Fibroblast of villous mesenchyme (primary cell): ENCODE measurements around the gene CCDC80. TPM values are rescaled to one million over a fixed set of nuclear protein-coding genes. Genes with fewer than 3 reads are reported as not detected.
A peak's percentile ranks its signal among the peaks of the same experiment; 100 is the strongest.

ENCODE experiments used
- DNase-seq: peaks from one replicate; pipeline ENCODE4 v3.0.0-alpha.2; 2010; ENCODE audit warnings: low read depth
- H3K4me3 ChIP-seq: 2 replicates; pipeline ENCODE4 v1.5.1; 2011; ENCODE audit warnings: low read depth, mild to moderate bottlenecking, low read length
- total RNA-seq: library from RNA; depleted of rRNA; stranded (reverse); fragments of >200 nt; gene quantifications from 2 replicates; pipeline ENCODE4 v1.2.3, GENCODE V29; 2012
- TF ChIP-seq, protein P1 (sequence below): IDR thresholded peaks from 2 replicates; pipeline ENCODE4 v1.5.1; 2012; ENCODE audit warnings: low read depth, mild to moderate bottlenecking, low read length; ENCODE audit not compliant: insufficient read depth

The CCDC80 gene
- total RNA-seq, 1 donor = 180 TPM

DNA sequence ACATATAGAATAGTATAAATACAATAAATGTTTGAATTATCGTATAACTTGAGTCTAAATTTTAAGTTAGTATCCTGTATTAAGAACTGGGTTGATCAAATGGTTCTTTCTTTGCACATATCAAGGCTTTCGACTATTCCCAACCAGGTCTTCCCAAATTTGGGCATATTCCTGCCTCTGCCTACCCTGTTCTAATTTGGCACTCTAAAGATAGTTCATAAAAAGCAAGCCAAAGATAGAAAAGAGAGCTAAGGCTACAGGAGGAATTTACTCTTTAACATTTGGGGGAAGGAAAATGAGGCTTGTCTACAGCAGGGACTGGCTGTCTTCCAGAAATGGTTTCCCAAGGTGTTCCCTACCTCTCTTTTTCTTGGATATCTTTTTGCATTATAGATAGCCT lies 43.0 kb downstream of the CCDC80 start:
- TF ChIP-seq, protein P1, sequence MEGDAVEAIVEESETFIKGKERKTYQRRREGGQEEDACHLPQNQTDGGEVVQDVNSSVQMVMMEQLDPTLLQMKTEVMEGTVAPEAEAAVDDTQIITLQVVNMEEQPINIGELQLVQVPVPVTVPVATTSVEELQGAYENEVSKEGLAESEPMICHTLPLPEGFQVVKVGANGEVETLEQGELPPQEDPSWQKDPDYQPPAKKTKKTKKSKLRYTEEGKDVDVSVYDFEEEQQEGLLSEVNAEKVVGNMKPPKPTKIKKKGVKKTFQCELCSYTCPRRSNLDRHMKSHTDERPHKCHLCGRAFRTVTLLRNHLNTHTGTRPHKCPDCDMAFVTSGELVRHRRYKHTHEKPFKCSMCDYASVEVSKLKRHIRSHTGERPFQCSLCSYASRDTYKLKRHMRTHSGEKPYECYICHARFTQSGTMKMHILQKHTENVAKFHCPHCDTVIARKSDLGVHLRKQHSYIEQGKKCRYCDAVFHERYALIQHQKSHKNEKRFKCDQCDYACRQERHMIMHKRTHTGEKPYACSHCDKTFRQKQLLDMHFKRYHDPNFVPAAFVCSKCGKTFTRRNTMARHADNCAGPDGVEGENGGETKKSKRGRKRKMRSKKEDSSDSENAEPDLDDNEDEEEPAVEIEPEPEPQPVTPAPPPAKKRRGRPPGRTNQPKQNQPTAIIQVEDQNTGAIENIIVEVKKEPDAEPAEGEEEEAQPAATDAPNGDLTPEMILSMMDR = no peak

DNA sequence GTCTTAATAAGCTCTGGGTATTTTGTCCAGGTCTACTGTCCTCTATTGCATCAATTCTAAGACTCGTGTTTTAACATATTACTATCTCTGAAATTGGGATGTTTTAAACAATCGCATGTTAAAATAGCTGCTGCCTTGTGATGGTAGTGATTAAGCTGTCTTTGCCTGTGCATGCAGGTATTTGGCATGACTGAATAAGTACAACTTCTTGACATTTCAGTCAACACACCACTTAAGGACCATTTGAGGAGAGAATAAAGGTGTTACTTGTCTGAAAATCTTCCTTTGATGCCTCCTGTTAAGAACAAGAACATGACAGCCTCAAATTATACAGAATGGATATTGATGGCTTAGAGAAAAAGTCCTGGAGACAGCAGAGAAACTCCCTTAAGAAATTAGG lies 46.1 kb downstream of the CCDC80 start:
- TF ChIP-seq, protein P1 = no peak
- no peak overlapping the region for H3K4me3 ChIP-seq
- DNase-seq = no peak

More for the DNA sequence above, 43.0 kb downstream of the CCDC80 start:
- no peak overlapping the region for H3K4me3 ChIP-seq
- DNase-seq = no peak

DNA sequence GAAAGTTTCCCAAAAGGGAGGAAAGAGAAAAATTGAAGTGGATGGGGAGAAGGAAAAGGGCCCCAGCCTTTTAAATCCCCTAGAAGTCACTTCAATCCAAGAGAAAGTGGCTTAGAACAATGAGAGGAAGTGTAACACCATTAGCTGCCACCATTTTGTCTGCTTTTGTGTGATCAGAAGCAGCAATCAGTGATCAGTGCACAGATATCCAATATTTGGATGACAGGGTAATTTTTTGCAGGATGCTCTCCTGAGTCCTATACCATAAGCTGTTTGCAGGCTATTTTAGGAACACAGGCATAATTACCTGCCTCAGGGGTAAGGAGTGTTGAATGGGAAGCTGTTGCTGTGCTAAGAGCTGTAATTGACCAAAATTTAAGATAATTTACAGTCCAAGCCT lies 47.7 kb downstream of the CCDC80 start:
- TF ChIP-seq, protein P1 = no peak
- DNase-seq = no peak
- H3K4me3 ChIP-seq = no peak overlapping the region

GRCh38 chr3:112587336-112587735 lies 53.6 kb downstream of the CCDC80 start:
- H3K4me3 ChIP-seq = no peak overlapping the region
- DNase-seq = no peak
- TF ChIP-seq, protein P1 = no peak

DNA sequence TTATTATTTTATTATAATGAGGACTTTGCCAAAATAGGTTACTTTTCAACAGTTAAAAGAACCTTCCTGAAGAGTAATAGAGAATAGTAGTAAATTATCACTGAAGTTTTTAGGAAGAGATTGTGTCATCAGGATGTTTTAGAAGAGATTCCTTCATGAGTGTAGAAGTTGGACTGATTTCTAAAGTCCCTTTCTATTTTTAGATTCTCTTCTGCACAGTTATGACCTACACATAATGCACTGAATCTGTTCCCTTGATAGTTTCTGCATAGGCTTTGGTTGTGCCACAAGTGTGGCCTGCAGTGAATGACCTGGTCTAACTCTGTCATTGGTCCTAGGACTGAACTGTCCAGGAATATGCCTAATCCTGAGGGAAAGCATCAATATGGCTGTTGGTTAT lies 55.2 kb downstream of the CCDC80 start:
- no peak for DNase-seq

DNA sequence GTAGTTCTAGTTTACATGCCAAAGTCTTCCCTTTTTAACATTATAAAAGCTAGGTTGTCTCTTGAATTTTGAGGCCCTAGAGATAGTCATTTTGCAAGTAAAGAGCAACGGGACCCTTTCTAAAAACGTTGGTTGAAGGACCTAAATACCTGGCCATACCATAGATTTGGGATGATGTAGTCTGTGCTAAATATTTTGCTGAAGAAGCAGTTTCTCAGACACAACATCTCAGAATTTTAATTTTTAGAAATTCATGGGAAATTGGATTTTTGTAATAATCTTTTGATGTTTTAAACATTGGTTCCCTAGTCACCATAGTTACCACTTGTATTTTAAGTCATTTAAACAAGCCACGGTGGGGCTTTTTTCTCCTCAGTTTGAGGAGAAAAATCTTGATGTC lies 57.8 kb downstream of the CCDC80 start:
- DNase-seq = no peak
- no peak overlapping the region for H3K4me3 ChIP-seq
- TF ChIP-seq, protein P1 = no peak

More for the DNA sequence above, 55.2 kb downstream of the CCDC80 start:
- no peak overlapping the region for H3K4me3 ChIP-seq
- TF ChIP-seq, protein P1 = no peak

- DNase-seq = peak; percentile 79
- no peak overlapping the region for H3K4me3 ChIP-seq
- TF ChIP-seq, protein P1 = peak; percentile 67
Observed at GRCh38 chr3:112582244-112582874, 58.6 kb downstream of the CCDC80 start.
